SJSA1 (cell line): ENCODE data around the gene NEDD4. TPM values are rescaled to one million over a fixed set of nuclear protein-coding genes. Genes with fewer than 3 reads are reported as not detected.

Experiments used
- DNase-seq, 2 experiments: peaks; one replicate each; pipeline ENCODE4 v3.0.0-alpha.2; 2015 to 2020; ENCODE audit warnings: low spot score in 2 of 2, low read depth in 1 of 2
- H3K27ac ChIP-seq: fragments of 250-450 bp; sonication (Bioruptor Pico); 2 replicates; pipeline ENCODE4 v1.5.1; 2020; ENCODE audit warnings: mild to moderate bottlenecking, moderate library complexity
- H3K27me3 ChIP-seq: fragments of 250-450 bp; sonication (Bioruptor Pico); replicated peaks from 2 replicates; pipeline ENCODE4 v1.5.1; 2020; ENCODE audit warnings: mild to moderate bottlenecking, moderate library complexity
- H3K36me3 ChIP-seq: fragments of 250-450 bp; sonication (Bioruptor Pico); 2 replicates; pipeline ENCODE4 v1.5.1; 2020; ENCODE audit warnings: mild to moderate bottlenecking
- H3K4me1 ChIP-seq: fragments of 250-450 bp; sonication (Bioruptor Pico); replicated peaks from 2 replicates; pipeline ENCODE4 v1.6.1; 2021; ENCODE audit warnings: mild to moderate bottlenecking
- H3K4me3 ChIP-seq: fragments of 250-450 bp; sonication (Bioruptor Pico); 2 replicates; pipeline ENCODE4 v1.5.1; 2020; ENCODE audit warnings: mild to moderate bottlenecking
- H3K9me3 ChIP-seq: fragments of 250-450 bp; sonication (Bioruptor Pico); replicated peaks from 2 replicates; pipeline ENCODE4 v1.5.1; 2020; ENCODE audit warnings: mild to moderate bottlenecking
- total RNA-seq: library from RNA; depleted of rRNA; stranded (reverse); fragments of >200 nt; shearing (Covaris generic); gene quantifications from 2 replicates; pipeline ENCODE4 v1.2.3, GENCODE V29; 2014

Gene NEDD4
- total RNA-seq, 1 experiment from 2014 or later = 114 TPM

- H3K9me3 ChIP-seq = no peaks in the 10 kb centered on the region; the same call in 1 of the 2 replicates
- peaks cover 32% of the 10 kb centered on the region for H3K4me1 ChIP-seq
- DNase-seq = peak; percentile 55 to 67
- H3K36me3 ChIP-seq = peaks cover 21% of the 10 kb centered on the region
- H3K27ac ChIP-seq = peak overlapping the region; percentile 79
- H3K4me3 ChIP-seq = peak overlapping the region; percentile 95
- H3K27me3 ChIP-seq = no peaks in the 10 kb centered on the region
These were observed 570 bp upstream of the NEDD4 start for GRCh38 chr15:55993804-55994560.

GRCh38 chr15:55992769-55993110, 672 bp downstream of the NEDD4 start:
- no peaks in the 10 kb centered on the region for H3K27me3 ChIP-seq
- no peak for DNase-seq
- H3K4me3 ChIP-seq = peak overlapping the region; percentile 95
- H3K27ac ChIP-seq = peak overlapping the region; percentile 79
- no peaks in the 10 kb centered on the region; the same call in 1 of the 2 replicates for H3K9me3 ChIP-seq
- peaks cover 32% of the 10 kb centered on the region for H3K4me1 ChIP-seq
- H3K36me3 ChIP-seq = peaks cover 25% of the 10 kb centered on the region

- H3K36me3 ChIP-seq = peaks cover 25% of the 10 kb centered on the region
- H3K27me3 ChIP-seq = no peaks in the 10 kb centered on the region
- H3K4me1 ChIP-seq = peaks cover 32% of the 10 kb centered on the region
- H3K27ac ChIP-seq = peak overlapping the region; percentile 79
- peak in 1 of 2 experiments; percentile 10 for DNase-seq
- H3K9me3 ChIP-seq = no peaks in the 10 kb centered on the region; the same call in 1 of the 2 replicates
- peak overlapping the region; percentile 95 for H3K4me3 ChIP-seq
These were observed 1.3 kb downstream of the NEDD4 start for GRCh38 chr15:55991802-55992768.

GRCh38 chr15:55990998-55991397, 2.4 kb downstream of the NEDD4 start:
- H3K36me3 ChIP-seq = peaks cover 25% of the 10 kb centered on the region
- no peak for DNase-seq
- no peak overlapping the region for H3K4me3 ChIP-seq
- no peaks in the 10 kb centered on the region; the same call in 1 of the 2 replicates for H3K9me3 ChIP-seq
- peaks cover 32% of the 10 kb centered on the region for H3K4me1 ChIP-seq
- H3K27me3 ChIP-seq = no peaks in the 10 kb centered on the region
- H3K27ac ChIP-seq = peak overlapping the region; percentile 79

- H3K4me3 ChIP-seq = no peak overlapping the region
- no peak overlapping the region for H3K27ac ChIP-seq
- no peak for DNase-seq
- H3K9me3 ChIP-seq = no peaks in the 10 kb centered on the region; the same call in 1 of the 2 replicates
- no peaks in the 10 kb centered on the region for H3K27me3 ChIP-seq
- peaks cover 28% of the 10 kb centered on the region for H3K36me3 ChIP-seq
- peaks cover 32% of the 10 kb centered on the region for H3K4me1 ChIP-seq
These were observed 2.9 kb downstream of the NEDD4 start for GRCh38 chr15:55990516-55990915.

GRCh38 chr15:55989383-55989782, 4.0 kb downstream of the NEDD4 start:
- no peaks in the 10 kb centered on the region for H3K27me3 ChIP-seq

GRCh38 chr15:55981582-55982249, 11.7 kb downstream of the NEDD4 start:
- Histone ChIP-seq H3K27ac (no peak overlapping the region), H3K4me3 (no peak overlapping the region), H3K27me3 (no peaks in the 10 kb centered on the region), H3K9me3 (no peaks in the 10 kb centered on the region), H3K4me1 (no peaks in the 10 kb centered on the region), H3K36me3 (peaks cover 7% of the 10 kb centered on the region; the same call in 1 of the 2 replicates)
- no peak for DNase-seq

More at GRCh38 chr15:55989383-55989782, 4.0 kb downstream of the NEDD4 start:
- Histone ChIP-seq H3K4me3 (no peak overlapping the region), H3K9me3 (no peaks in the 10 kb centered on the region; the same call in 1 of the 2 replicates), H3K36me3 (peaks cover 32% of the 10 kb centered on the region), H3K27ac (no peak overlapping the region), H3K4me1 (peaks cover 29% of the 10 kb centered on the region)
- no peak for DNase-seq

GRCh38 chr15:55980511-55980910, 12.9 kb downstream of the NEDD4 start:
- no peak for DNase-seq
- no peaks in the 10 kb centered on the region for H3K4me1 ChIP-seq
- H3K27me3 ChIP-seq = no peaks in the 10 kb centered on the region
- H3K9me3 ChIP-seq = no peaks in the 10 kb centered on the region
- no peak overlapping the region for H3K27ac ChIP-seq
- H3K4me3 ChIP-seq = no peak overlapping the region
- H3K36me3 ChIP-seq = peaks cover 3% of the 10 kb centered on the region; the same call in 1 of the 2 replicates

- no peak overlapping the region for H3K27ac ChIP-seq
- H3K36me3 ChIP-seq = no peaks in the 10 kb centered on the region; the same call in 1 of the 2 replicates
- no peaks in the 10 kb centered on the region for H3K4me1 ChIP-seq
- H3K4me3 ChIP-seq = no peak overlapping the region
- no peak for DNase-seq
- H3K9me3 ChIP-seq = no peaks in the 10 kb centered on the region
- no peaks in the 10 kb centered on the region for H3K27me3 ChIP-seq
These were observed 16.2 kb downstream of the NEDD4 start for GRCh38 chr15:55977231-55977630.

- Histone ChIP-seq H3K36me3 (no peaks in the 10 kb centered on the region), H3K4me1 (no peaks in the 10 kb centered on the region), H3K27ac (no peak overlapping the region), H3K4me3 (no peak overlapping the region), H3K9me3 (no peaks in the 10 kb centered on the region), H3K27me3 (no peaks in the 10 kb centered on the region)
- DNase-seq = no peak
These were observed 23.1 kb downstream of the NEDD4 start for GRCh38 chr15:55970286-55970685.

- no peaks in the 10 kb centered on the region for H3K27me3 ChIP-seq
- no peak overlapping the region for H3K27ac ChIP-seq
- H3K36me3 ChIP-seq = no peaks in the 10 kb centered on the region
- H3K4me1 ChIP-seq = no peaks in the 10 kb centered on the region
- no peaks in the 10 kb centered on the region for H3K9me3 ChIP-seq
- no peak for DNase-seq
- H3K4me3 ChIP-seq = no peak overlapping the region
These were observed 23.8 kb downstream of the NEDD4 start for GRCh38 chr15:55969582-55969981.

- H3K27me3 ChIP-seq = no peaks in the 10 kb centered on the region
- no peaks in the 10 kb centered on the region for H3K4me1 ChIP-seq
- H3K4me3 ChIP-seq = no peak overlapping the region
- no peaks in the 10 kb centered on the region for H3K36me3 ChIP-seq
- no peak for DNase-seq
- H3K27ac ChIP-seq = no peak overlapping the region
- H3K9me3 ChIP-seq = no peaks in the 10 kb centered on the region
These were observed 24.5 kb downstream of the NEDD4 start for GRCh38 chr15:55968923-55969322.

- Histone ChIP-seq H3K9me3 (no peaks in the 10 kb centered on the region), H3K27ac (no peak overlapping the region), H3K4me3 (no peak overlapping the region), H3K36me3 (no peaks in the 10 kb centered on the region), H3K27me3 (no peaks in the 10 kb centered on the region), H3K4me1 (no peaks in the 10 kb centered on the region)
- no peak for DNase-seq
These were observed 28.3 kb downstream of the NEDD4 start for GRCh38 chr15:55965091-55965490.
